H9 (cell line): ENCODE data around the gene CRTAP. TPM values are rescaled to one million over a fixed set of nuclear protein-coding genes. Genes with fewer than 3 reads are reported as not detected.

Experiments
- DNase-seq: peaks from one replicate; pipeline ENCODE4 v3.0.0-alpha.2; 2017
- H2AFZ ChIP-seq: one replicate; pipeline ENCODE4 v1.6.1; 2013; ENCODE audit warnings: mild to moderate bottlenecking, low read length, control low read depth, moderate library complexity
- H2AK5ac ChIP-seq: 2 replicates; pipeline ENCODE4 v1.6.1; 2013; ENCODE audit warnings: low read length, control low read depth, mixed read lengths; ENCODE audit not compliant: insufficient read length
- H2BK120ac ChIP-seq: one replicate; pipeline ENCODE4 v1.6.1; 2013; ENCODE audit warnings: low read depth, mild to moderate bottlenecking, low read length, control low read depth, inconsistent platforms; ENCODE audit not compliant: poor library complexity, severe bottlenecking
- H2BK12ac ChIP-seq: 2 replicates; pipeline ENCODE4 v1.6.1; 2013; ENCODE audit warnings: low read length, control low read depth, mixed read lengths, low read depth; ENCODE audit not compliant: insufficient read length
- H2BK15ac ChIP-seq: 2 replicates; pipeline ENCODE4 v1.6.1; 2013; ENCODE audit warnings: low read depth, low read length, control low read depth
- H2BK20ac ChIP-seq: one replicate; pipeline ENCODE4 v1.6.1; 2013; ENCODE audit warnings: low read depth, mild to moderate bottlenecking, low read length, control low read depth, inconsistent platforms; ENCODE audit not compliant: poor library complexity, severe bottlenecking
- H2BK5ac ChIP-seq: 2 replicates; pipeline ENCODE4 v1.6.1; 2013; ENCODE audit warnings: low read length, control low read depth, mixed read lengths; ENCODE audit not compliant: insufficient read length
- H3K14ac ChIP-seq: 2 replicates; pipeline ENCODE4 v1.6.1; 2013; ENCODE audit warnings: low read length, control low read depth; ENCODE audit not compliant: insufficient read depth
- H3K18ac ChIP-seq: 2 replicates; pipeline ENCODE4 v1.6.1; 2013; ENCODE audit warnings: low read depth, mild to moderate bottlenecking, mixed read lengths, low read length, control low read depth; ENCODE audit not compliant: insufficient read length
- H3K23ac ChIP-seq: 2 replicates; pipeline ENCODE4 v1.6.1; 2013; ENCODE audit warnings: low read length, control low read depth, mixed read lengths, low read depth; ENCODE audit not compliant: insufficient read length
- H3K23me2 ChIP-seq: 2 replicates; pipeline ENCODE4 v1.6.1; 2013; ENCODE audit warnings: low read depth, mild to moderate bottlenecking, mixed read lengths, low read length, control low read depth; ENCODE audit not compliant: insufficient read length, poor library complexity, severe bottlenecking
- H3K27ac ChIP-seq: 2 replicates; pipeline ENCODE4 v1.5.1; 2013; ENCODE audit warnings: low read length, control low read depth, mixed read lengths, low read depth; ENCODE audit not compliant: insufficient read length
- H3K27me3 ChIP-seq: 2 replicates; pipeline ENCODE4 v1.6.1; 2013; ENCODE audit warnings: low read length, control low read depth, inconsistent platforms; ENCODE audit not compliant: insufficient read depth
- H3K4ac ChIP-seq: 2 replicates; pipeline ENCODE4 v1.6.1; 2013; ENCODE audit warnings: low read depth, mild to moderate bottlenecking, control low read depth, inconsistent platforms, low read length, moderate library complexity
- H3K4me1 ChIP-seq: 2 replicates; pipeline ENCODE4 v1.6.1; 2013; ENCODE audit warnings: low read length, control low read depth, inconsistent platforms; ENCODE audit not compliant: insufficient read depth
- H3K4me2 ChIP-seq: 2 replicates; pipeline ENCODE4 v1.6.1; 2013; ENCODE audit warnings: low read length, control low read depth, mixed read lengths; ENCODE audit not compliant: insufficient read length, insufficient read depth
- H3K56ac ChIP-seq: 2 replicates; pipeline ENCODE4 v1.6.1; 2013; ENCODE audit warnings: low read depth, mild to moderate bottlenecking, mixed read lengths, low read length, control low read depth; ENCODE audit not compliant: insufficient read length
- H3K79me1 ChIP-seq: 2 replicates; pipeline ENCODE4 v1.6.1; 2013; ENCODE audit warnings: low read depth, mild to moderate bottlenecking, moderate library complexity, low read length, control low read depth, inconsistent platforms; ENCODE audit not compliant: insufficient read depth, poor library complexity, severe bottlenecking
- H3K79me2 ChIP-seq: 2 replicates; pipeline ENCODE4 v1.6.1; 2013; ENCODE audit warnings: low read length, control low read depth, inconsistent platforms; ENCODE audit not compliant: insufficient read depth
- H3K9ac ChIP-seq: 2 replicates; pipeline ENCODE4 v1.6.1; 2013; ENCODE audit warnings: low read length, control low read depth, mixed read lengths; ENCODE audit not compliant: insufficient read length; ENCODE audit errors: extremely low read depth
- H3K9me3 ChIP-seq: one replicate; pipeline ENCODE4 v1.6.1; 2013; ENCODE audit warnings: low read depth, low read length, inconsistent platforms; ENCODE audit not compliant: control insufficient read depth
- H3T11ph ChIP-seq: one replicate; pipeline ENCODE4 v1.6.1; 2013; ENCODE audit warnings: mild to moderate bottlenecking, low read length, control low read depth, inconsistent platforms
- H4K20me1 ChIP-seq: one replicate; pipeline ENCODE4 v1.6.1; 2013; ENCODE audit not compliant: control insufficient read depth, insufficient read length, insufficient read depth
- H4K5ac ChIP-seq: 2 replicates; pipeline ENCODE4 v1.6.1; 2013; ENCODE audit warnings: low read depth, mild to moderate bottlenecking, mixed read lengths, low read length, control low read depth; ENCODE audit not compliant: insufficient read length
- H4K8ac ChIP-seq: replicated peaks from 2 replicates; pipeline ENCODE4 v1.6.1; 2013; ENCODE audit warnings: low read length, control low read depth, mixed read lengths, low read depth; ENCODE audit not compliant: insufficient read length
- H4K91ac ChIP-seq: 2 replicates; pipeline ENCODE4 v1.6.1; 2013; ENCODE audit warnings: low read depth, mild to moderate bottlenecking, moderate library complexity, mixed read lengths, low read length, control low read depth; ENCODE audit not compliant: insufficient read length
- H3K27ac Mint-ChIP-seq, 3 experiments: 2 replicates in 2 of 3; 3 replicates in 1 of 3; pipeline ENCODE4 v1.8.0; 2020 to 2021; ENCODE audit warnings: mixed read lengths in 3 of 3, mild to moderate bottlenecking in 1 of 3, moderate library complexity in 1 of 3
- H3K27me3 Mint-ChIP-seq: 2 replicates; pipeline ENCODE4 v1.8.0; 2021; ENCODE audit warnings: low read depth, mild to moderate bottlenecking, moderate library complexity, mixed read lengths
- H3K36me3 Mint-ChIP-seq, 3 experiments: 2 replicates in 2 of 3; 3 replicates in 1 of 3; pipeline ENCODE4 v1.8.0; 2020 to 2021; ENCODE audit warnings: low read depth in 3 of 3, mixed read lengths in 3 of 3; ENCODE audit not compliant: insufficient read depth in 1 of 3
- H3K4me1 Mint-ChIP-seq, 2 experiments: 2 replicates each; pipeline ENCODE4 v1.8.0; 2020; ENCODE audit warnings: mixed read lengths in 2 of 2
- H3K4me3 Mint-ChIP-seq, 2 experiments: 2 replicates in 1 of 2; 3 replicates in 1 of 2; pipeline ENCODE4 v1.8.0; 2020 to 2021; ENCODE audit warnings: mild to moderate bottlenecking in 2 of 2, mixed read lengths in 2 of 2, moderate library complexity in 1 of 2
- H3K9me3 Mint-ChIP-seq, 2 experiments: 2 replicates in 1 of 2; 3 replicates in 1 of 2; pipeline ENCODE4 v1.8.0; 2020; ENCODE audit warnings: mild to moderate bottlenecking in 2 of 2, mixed read lengths in 2 of 2, moderate library complexity in 1 of 2
- WGBS: extraction: QIAGEN DNeasy Blood & Tissue Kit; methylation state at CpG from one replicate; pipeline ENCODE4 v1.1.7; 2013; ENCODE audit warnings: missing lambda C conversion rate, low lambda C conversion rate, mixed read lengths; ENCODE audit not compliant: insufficient read length; ENCODE audit errors: extremely low coverage; 5-methylcytosine and 5-hydroxymethylcytosine counted together
- total RNA-seq: library from RNA; stranded (reverse); gene quantifications from 2 replicates; pipeline ENCODE4 v1.2.1, GENCODE V29; 2021
- TF ChIP-seq, protein P1 (sequence below): fragments of 200-600 bp; sonication (generic); conservative IDR thresholded peaks from 3 replicates; pipeline ENCODE4 v1.8.0; 2021; ENCODE audit warnings: antibody characterized with exemption, mild to moderate bottlenecking

Gene CRTAP
- total RNA-seq, 1 experiment from 2014 or later = 159 TPM

DNA sequence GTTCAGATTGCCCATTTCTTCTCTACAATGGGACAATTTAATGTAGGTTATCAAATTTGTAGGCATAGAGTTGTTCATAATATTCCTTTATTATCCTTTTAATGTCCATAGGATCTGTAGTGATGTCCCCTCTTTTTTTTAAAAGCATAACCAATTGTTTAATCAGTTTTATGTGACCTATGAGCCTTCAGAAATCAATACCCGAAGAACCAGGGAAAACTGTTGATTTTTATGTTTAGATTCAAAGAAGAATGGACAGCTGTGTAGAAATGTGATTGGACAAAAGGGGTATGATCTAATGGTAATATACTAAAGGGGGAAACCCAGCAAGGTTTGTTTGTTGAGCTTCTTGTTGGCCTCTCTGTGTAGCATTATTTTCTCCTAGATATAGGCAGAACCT, 65.3 kb downstream of the CRTAP start:
- no peak overlapping the region for H2BK5ac ChIP-seq
- H4K8ac ChIP-seq = no peak overlapping the region
- no peak overlapping the region for H2BK20ac ChIP-seq
- Mint-ChIP-seq H3K27ac (no peak overlapping the region), H3K27me3 (no peaks in the 10 kb centered on the region), H3K4me1 (no peaks in the 10 kb centered on the region), H3K9me3 (peaks cover 0 to 5% of the 10 kb centered on the region in 2 experiments; a peak in 3 of 5 replicates), H3K36me3 (peaks cover 0 to 1% (median 0%) of the 10 kb centered on the region in 3 experiments; a peak in 3 of 7 replicates), H3K4me3 (no peak overlapping the region)
- WGBS = no CpG with 5 or more reads among the region's 1 CpG
- H4K5ac ChIP-seq = no peak overlapping the region
- H3K14ac ChIP-seq = no peak overlapping the region
- no peaks in the 10 kb centered on the region for H4K20me1 ChIP-seq
- H3K56ac ChIP-seq = no peak overlapping the region
- TF ChIP-seq, protein P1, sequence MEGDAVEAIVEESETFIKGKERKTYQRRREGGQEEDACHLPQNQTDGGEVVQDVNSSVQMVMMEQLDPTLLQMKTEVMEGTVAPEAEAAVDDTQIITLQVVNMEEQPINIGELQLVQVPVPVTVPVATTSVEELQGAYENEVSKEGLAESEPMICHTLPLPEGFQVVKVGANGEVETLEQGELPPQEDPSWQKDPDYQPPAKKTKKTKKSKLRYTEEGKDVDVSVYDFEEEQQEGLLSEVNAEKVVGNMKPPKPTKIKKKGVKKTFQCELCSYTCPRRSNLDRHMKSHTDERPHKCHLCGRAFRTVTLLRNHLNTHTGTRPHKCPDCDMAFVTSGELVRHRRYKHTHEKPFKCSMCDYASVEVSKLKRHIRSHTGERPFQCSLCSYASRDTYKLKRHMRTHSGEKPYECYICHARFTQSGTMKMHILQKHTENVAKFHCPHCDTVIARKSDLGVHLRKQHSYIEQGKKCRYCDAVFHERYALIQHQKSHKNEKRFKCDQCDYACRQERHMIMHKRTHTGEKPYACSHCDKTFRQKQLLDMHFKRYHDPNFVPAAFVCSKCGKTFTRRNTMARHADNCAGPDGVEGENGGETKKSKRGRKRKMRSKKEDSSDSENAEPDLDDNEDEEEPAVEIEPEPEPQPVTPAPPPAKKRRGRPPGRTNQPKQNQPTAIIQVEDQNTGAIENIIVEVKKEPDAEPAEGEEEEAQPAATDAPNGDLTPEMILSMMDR = no peak
- H3K23me2 ChIP-seq = no peaks in the 10 kb centered on the region
- H3K23ac ChIP-seq = no peak overlapping the region
- no peak overlapping the region for H2AK5ac ChIP-seq
- H3K79me2 ChIP-seq = no peaks in the 10 kb centered on the region
- no peaks in the 10 kb centered on the region for H3K4me1 ChIP-seq
- no peak overlapping the region for H3K27ac ChIP-seq
- no peaks in the 10 kb centered on the region for H3K27me3 ChIP-seq
- H2BK15ac ChIP-seq = no peak overlapping the region
- H4K91ac ChIP-seq = no peak overlapping the region
- H2BK120ac ChIP-seq = no peak overlapping the region
- H2AFZ ChIP-seq = no peak overlapping the region
- no peak overlapping the region for H3K9ac ChIP-seq
- no peak overlapping the region for H2BK12ac ChIP-seq
- no peaks in the 10 kb centered on the region for H3K79me1 ChIP-seq
- H3K4me2 ChIP-seq = no peak overlapping the region
- H3T11ph ChIP-seq = no peak overlapping the region
- no peak overlapping the region for H3K18ac ChIP-seq
- DNase-seq = no peak
- H3K4ac ChIP-seq = no peak overlapping the region
- H3K9me3 ChIP-seq = no peaks in the 10 kb centered on the region
